Nephron (organoid): ENCODE results near the gene FNBP1.

Experiments
- H3K27ac Mint-ChIP-seq, 3 experiments: 2 replicates each; pipeline ENCODE4 v1.8.0; 2020; ENCODE audit warnings: mixed read lengths in 3 of 3, mild to moderate bottlenecking in 2 of 3, moderate library complexity in 1 of 3
- H3K27me3 Mint-ChIP-seq: 2 replicates; pipeline ENCODE4 v1.8.0; 2021; ENCODE audit warnings: low read depth, mild to moderate bottlenecking, moderate library complexity, mixed read lengths
- H3K36me3 Mint-ChIP-seq: 2 replicates; pipeline ENCODE4 v1.8.0; 2020; ENCODE audit warnings: low read depth, mixed read lengths
- H3K4me1 Mint-ChIP-seq: 2 replicates; pipeline ENCODE4 v1.8.0; 2020; ENCODE audit warnings: mixed read lengths
- H3K4me3 Mint-ChIP-seq, 3 experiments: 2 replicates each; pipeline ENCODE4 v1.8.0; 2020; ENCODE audit warnings: mild to moderate bottlenecking in 3 of 3, mixed read lengths in 3 of 3, moderate library complexity in 2 of 3
- H3K9me3 Mint-ChIP-seq: 2 replicates; pipeline ENCODE4 v1.8.0; 2020; ENCODE audit warnings: mixed read lengths
- CTCF ChIP-seq, 3 experiments: fragments of 200-600 bp; sonication (generic); IDR thresholded peaks; one replicate each; pipeline ENCODE4 v1.5.0; 2021; ENCODE audit warnings: antibody characterized with exemption in 3 of 3; ENCODE audit not compliant: unreplicated experiment in 3 of 3

Gene FNBP1

GRCh38 chr9:129869585-129870501 is 173.1 kb downstream of the FNBP1 start:
- Mint-ChIP-seq H3K9me3 (no peaks in the 10 kb centered on the region), H3K4me1 (peaks cover 9% of the 10 kb centered on the region), H3K27me3 (no peaks in the 10 kb centered on the region), H3K4me3 (no peak overlapping the region), H3K27ac (no peak overlapping the region), H3K36me3 (peaks cover 26% of the 10 kb centered on the region)
- no peak for TF ChIP-seq CTCF (IDR thresholded peaks at IDR 0.05; ENCODE audit: unreplicated experiment in 3 of 3)

GRCh38 chr9:129868872-129869486 is 174.0 kb downstream of the FNBP1 start:
- Mint-ChIP-seq H3K36me3 (peaks cover 21% of the 10 kb centered on the region), H3K4me1 (peaks cover 3% of the 10 kb centered on the region), H3K9me3 (no peaks in the 10 kb centered on the region), H3K27ac (no peak overlapping the region), H3K4me3 (no peak overlapping the region), H3K27me3 (no peaks in the 10 kb centered on the region)
- TF ChIP-seq CTCF (IDR thresholded peaks at IDR 0.05; ENCODE audit: unreplicated experiment in 3 of 3): no peak

DNA sequence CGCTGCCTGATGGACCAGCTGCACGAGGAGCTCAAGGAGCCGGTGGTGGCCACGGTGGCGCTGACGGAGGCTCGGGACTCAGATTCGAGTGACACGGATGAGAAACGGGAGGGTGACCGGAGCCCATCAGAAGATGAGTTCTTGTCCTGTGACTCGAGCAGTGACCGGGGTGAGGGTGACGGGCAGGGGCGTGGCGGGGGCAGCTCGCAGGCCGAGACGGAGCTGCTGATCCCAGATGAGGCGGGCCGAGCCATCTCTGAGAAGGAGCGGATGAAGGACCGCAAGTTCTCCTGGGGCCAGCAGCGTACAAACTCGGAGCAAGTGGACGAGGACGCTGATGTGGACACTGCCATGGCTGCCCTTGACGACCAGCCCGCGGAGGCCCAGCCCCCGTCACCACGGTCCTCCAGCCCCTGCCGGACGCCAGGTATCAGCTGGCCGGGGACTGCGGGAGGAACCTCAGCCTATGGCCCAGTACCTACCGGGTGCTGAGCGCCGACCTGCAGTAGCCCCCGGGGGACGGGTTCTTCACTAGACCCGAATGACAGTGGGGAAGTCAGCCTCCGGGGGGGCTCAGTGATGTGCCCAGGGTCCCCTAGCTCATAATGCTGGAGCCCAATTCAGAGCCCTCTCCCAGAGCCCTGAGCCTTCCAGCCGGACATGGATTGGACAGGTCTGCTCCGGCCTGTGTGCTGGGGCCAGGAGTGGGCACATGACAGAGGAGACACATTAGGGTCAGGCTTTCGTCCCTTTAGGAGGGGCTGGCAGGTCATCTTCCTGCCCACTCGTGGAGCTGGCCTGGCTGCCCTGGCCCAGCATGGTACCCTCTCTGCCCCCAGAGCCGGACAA is 174.7 kb downstream of the FNBP1 start:
- TF ChIP-seq CTCF (IDR thresholded peaks at IDR 0.05; ENCODE audit: unreplicated experiment in 3 of 3): no peak
- Mint-ChIP-seq H3K36me3 (peaks cover 26% of the 10 kb centered on the region), H3K4me1 (no peaks in the 10 kb centered on the region), H3K27ac (no peak overlapping the region), H3K9me3 (no peaks in the 10 kb centered on the region), H3K4me3 (no peak overlapping the region), H3K27me3 (peaks cover 5% of the 10 kb centered on the region)

- Mint-ChIP-seq H3K9me3 (no peaks in the 10 kb centered on the region), H3K36me3 (peaks cover 29% of the 10 kb centered on the region), H3K4me3 (no peak overlapping the region), H3K27me3 (peaks cover 5% of the 10 kb centered on the region), H3K27ac (no peak overlapping the region), H3K4me1 (no peaks in the 10 kb centered on the region)
- no peak for TF ChIP-seq CTCF (IDR thresholded peaks at IDR 0.05; ENCODE audit: unreplicated experiment in 3 of 3)
Observed at GRCh38 chr9:129867136-129868022, 175.6 kb downstream of the FNBP1 start.

- TF ChIP-seq CTCF (IDR thresholded peaks at IDR 0.05; ENCODE audit: unreplicated experiment in 3 of 3): no peak
- Mint-ChIP-seq H3K4me3 (no peak overlapping the region), H3K9me3 (no peaks in the 10 kb centered on the region), H3K27me3 (peaks cover 5% of the 10 kb centered on the region), H3K27ac (no peak overlapping the region), H3K36me3 (peaks cover 35% of the 10 kb centered on the region), H3K4me1 (no peaks in the 10 kb centered on the region)
Observed at GRCh38 chr9:129866394-129867135, 176.4 kb downstream of the FNBP1 start.
